Iris pigment epithelial cell (primary cell): ENCODE measurements around the gene RNF166.
"Not testable (repeated sequence)": the region's sequence is repeated elsewhere in the genome, so short reads cannot be mapped to it uniquely, and the experiment has no call there.

ENCODE experiments used
- DNase-seq: peaks from one replicate; pipeline ENCODE4 v3.0.0-alpha.2; 2011; ENCODE audit warnings: low read depth

RNF166 gene

DNA sequence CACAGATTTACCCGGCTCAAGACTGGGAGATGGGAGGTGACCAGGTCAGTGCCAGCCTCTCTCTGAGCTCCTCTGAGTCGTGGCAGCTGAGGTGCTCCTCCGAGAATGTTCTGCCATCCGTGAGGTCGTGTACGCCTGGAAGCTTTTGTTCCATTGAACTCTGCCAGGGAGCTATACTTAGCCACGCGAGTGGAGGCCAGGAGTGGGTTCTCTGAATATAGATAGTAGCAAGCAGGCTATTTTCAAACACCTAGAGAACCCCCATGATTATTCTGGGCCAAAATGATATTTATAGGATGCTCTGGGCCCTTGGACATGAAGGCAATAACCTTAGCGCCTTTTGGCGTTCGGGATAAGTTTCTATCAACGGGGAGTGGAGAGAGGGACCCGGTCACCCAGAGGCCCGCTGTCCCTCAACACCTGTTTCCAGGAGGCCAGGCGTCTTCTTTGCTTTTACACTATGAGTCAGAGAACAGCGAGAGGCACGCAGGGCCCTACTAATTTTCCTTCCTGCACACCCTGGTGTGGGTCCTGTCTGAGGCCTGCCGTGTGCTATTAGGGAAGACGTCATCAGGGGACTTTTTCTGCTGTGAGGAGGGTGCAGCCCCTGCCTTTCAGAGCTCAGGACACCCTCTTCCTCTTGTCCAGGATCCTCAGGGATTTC, 32.4 kb downstream of the RNF166 start:
- no peak for DNase-seq

DNA sequence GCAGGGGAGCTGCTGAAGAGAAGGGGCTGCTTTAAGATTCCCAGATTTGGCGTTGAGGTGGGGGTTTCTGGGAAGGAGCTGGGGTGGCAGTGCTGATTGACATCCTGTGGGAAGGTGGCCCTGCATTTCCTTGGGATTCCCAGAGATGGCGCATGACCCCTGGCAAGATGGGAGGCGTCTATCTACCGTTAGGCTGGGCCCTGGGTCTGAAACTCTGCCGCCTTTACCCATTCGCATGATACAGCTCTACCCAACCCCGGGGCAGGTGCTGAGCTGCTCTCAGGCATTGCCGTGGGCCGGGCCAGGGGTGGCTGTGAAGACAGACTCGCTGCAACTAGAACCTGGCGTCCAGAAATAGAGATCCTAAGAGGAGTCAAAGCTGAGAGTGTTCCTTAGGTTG, 33.4 kb downstream of the RNF166 start:
- DNase-seq = no peak

DNA sequence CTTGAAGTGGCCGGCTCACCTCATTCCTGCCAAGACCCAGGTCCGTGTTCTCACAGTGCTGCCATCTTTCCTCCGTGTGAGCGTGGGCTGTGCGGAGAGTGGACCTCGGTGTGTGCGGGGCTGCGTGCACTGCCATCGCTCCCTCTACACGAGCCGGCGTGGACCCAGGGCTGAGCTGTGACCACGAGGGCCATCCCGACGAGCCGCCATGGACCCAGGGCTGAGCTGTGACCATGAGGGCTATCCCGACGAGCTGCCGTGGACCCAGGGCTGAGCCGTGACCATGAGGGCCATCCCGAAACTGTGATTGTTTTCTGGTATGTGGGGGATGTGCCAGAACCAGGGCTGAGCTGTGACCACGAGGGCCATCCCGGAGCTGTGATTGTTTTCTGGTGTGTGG, 34.4 kb downstream of the RNF166 start:
- no peak for DNase-seq

DNA sequence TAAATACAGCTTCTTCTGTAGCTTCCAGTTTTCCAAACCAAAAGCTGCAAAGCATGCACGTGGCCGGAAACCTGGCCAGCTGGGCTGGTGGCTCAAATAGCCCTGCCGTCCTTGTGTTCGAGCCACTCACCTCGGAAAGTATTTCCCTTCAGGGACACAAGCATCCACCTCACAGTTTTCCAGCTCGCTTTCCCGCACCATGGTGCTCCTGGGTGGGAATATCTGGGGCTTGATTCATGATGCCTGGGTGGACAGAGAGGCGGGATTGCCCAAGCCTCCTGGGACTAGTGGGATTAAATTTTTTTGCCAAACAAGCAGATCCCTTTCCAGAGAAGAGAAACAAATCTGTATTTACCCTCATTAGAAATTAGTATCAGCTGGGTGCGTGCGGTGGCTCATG, 36.2 kb downstream of the RNF166 start:
- no peak for DNase-seq

DNA sequence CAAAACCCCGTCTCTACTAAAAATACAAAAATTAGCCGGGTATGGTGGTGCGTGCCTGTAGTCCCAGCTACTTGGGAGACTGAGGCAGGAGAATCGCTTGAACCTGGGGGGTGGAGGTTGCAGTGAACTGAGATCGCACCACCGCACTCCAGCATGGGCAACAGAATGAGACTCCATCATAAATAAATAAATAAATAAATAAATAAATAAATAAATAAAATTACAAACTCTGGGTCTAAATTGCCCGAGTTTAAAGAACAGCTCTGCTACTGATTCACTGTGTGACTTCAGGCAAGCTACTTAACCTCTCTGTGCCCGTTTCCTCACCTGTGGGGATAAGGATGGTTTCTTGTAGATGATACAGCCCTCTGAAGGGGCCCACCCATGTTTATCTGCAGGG, 36.7 kb downstream of the RNF166 start:
- DNase-seq = not testable (repeated sequence)

DNA sequence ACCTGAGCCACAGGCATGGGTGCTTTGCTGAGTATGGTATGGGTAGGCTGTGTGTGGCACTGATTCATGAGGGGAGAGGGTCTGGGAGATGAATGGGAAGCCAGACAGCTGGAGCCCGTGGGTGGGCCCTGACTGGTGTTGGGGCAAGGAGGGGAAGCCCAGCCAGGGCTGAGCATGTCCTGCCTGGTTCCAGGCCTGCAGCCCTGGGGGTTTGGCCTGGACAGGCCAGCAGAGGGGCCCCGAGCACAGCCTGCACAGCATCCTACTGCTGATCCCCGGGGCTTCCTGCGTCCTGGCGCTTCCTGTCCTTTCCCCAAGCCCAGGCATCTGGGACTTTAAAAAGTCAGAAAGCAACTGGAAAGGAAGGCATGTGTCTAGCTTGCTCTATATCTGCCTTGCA, 38.7 kb downstream of the RNF166 start:
- DNase-seq = peak; percentile 34

DNA sequence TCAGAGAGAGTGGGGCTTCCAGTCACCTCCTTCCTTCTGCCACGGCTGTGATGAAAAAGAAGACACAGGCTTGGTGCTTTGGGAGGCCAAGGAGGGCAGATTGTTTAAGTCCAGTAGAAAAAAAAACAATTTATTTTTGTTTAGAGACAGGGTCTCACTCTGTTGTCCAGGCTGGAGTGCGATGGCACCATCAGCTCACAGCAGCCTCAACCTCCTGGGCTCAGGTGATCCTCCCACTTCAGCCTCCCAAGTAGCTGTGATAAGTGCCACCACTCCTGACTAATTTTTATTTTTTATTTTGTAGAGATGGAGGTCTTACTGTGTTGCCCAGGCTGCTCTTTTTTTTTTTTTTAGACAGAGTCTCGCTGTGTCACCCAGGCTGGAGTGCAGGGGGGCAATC, 40.6 kb downstream of the RNF166 start:
- DNase-seq = no peak

DNA sequence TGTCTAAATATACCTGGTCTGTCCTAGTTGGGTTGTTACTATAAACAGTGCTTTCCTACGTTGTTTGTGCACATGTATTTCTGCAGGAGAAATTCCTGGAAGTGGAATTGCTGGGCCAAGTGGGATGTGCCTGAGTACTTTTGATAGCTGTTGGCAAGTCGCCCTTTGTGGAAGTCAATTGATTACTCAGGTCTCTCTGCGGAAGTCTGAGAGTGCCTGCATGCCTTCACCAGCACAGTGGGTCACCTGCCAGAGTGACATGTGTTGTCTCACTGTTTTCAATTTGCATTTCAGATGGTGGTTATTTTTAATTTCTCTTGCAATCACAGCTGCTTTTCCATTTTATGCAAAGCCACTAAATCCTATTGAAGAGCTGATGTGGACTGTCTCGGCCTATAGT, 41.1 kb downstream of the RNF166 start:
- no peak for DNase-seq

DNA sequence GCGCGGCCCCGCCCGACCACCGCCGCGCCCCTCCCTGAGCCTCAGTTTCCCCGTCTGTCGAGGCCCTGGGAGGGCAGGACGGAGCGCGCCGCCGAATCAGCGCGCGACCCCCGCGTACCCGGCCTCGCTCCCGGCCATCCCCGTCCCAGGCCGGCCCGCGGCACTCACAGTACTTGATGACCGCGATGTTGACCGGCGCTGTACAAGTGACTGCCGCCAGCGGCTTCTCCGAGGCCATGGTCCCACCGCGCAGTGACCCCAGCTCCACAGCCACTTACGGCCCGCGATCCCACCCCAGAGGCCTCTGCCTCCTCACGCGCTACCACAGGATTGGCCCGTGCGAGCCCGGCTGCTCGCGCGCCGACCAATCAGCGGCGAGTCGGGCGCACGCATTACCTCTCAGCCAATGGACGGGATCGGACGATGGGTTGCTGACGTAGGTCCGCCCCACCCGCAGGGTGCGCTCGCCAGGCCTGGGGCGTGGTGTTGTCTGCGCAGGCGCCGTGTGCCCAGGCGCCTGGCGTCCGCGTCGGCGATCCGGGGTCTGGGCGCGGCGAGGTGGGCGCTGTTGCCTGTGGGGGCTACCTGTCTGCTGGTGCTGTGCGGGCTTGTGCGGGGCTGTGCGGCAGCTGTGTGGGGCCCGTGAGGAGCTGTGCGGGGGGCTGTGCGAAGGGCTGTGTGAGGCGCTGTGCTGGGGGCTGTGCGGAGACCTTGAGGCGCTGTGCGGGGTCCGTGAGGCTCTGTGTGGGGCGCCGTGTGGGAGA, 43.2 kb downstream of the RNF166 start, which contains the start of gene MVD:
Gene MVD, minus strand, starts transcription at position 249 of the 764 bp plus-strand sequence. Its CDS starts 11 bp downstream, at position 238.
- DNase-seq = peak; percentile 98

DNA sequence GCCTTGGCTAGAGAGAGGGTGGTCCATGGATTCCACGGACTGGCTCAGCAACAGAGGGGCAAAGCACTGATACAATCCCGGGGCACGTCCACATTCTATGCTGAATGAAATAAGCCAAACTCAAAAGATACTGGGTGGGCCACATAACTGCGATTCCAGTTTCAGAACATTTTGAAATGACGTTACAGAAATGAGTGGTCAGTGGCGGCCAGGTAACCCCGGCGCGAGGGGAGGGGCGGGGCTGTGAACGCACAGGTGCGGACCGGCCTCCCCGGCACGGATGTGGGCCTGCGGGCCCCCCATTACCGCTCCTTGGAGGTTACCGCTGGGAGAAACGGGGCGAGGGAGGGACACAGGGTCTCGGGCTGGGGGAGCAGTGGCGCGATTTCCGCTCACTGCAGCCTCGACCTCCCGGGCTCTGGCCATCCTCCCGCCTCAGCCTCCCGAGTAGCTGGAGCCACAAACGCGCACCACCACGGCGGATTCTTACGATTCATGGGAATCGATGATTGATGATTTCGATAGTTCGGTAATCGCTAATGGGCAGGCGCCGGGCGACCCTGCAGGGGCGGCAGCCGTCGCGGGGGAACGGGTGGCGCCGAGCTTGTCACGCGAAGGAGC, 43.9 kb downstream of the RNF166 start:
- DNase-seq = no peak

DNA sequence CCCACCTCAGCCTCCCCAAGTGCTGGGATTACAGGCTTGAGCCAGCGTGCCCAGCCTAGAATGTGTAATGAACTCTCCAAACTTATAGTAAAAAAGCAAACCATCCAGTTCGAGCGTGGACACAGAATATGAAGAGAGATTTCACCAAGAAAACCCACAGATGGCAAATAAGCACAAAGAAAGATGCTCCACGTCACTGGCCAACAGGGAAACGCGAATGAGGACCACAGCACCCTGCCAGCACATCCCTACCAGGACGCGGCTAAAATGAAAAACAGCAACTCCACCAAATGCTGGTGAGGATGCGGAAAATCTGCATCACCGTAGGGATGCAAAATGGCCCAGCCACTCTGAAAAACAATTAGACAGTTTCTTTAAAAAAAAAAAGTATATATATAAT, 44.7 kb downstream of the RNF166 start:
- DNase-seq = no peak

DNA sequence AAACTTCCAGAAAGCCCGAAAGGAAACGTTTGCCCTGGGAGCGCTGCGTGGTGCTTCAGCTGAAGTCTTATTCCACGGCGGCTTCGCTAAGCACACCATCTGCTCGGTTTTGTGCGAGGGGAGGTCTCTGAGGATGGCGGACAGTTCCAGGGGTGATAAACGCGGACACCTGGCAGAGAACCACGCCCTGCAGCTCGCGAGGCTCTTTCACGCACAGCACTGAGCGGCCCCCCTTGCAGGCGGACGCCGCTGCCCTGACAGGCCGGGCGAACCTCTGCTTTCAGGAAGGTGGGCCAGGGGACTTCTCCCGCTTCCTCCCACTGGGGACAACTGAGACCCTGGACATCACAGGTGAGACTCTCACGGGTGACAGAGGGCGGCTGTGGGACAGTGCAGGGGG, 47.0 kb downstream of the RNF166 start:
- DNase-seq = no peak

DNA sequence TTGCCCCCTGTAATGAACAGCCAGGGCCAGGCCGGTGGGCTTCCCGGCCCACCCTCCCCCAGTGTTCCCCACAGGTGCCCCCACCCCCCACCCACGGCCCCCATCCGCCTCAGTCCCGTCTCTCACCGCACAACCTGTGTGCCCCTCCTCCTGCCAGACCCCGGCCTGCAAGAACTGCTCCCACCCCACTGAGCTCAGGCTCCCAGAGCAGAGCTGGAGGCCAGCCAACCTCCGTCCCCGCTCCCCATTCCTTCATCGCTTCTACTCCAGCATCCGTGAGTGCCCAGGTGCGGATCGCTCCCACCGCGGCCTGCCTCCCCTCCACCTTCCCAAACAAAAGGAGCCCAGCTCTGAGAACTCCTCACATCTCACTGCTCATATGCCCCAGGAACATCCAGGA, 47.5 kb downstream of the RNF166 start:
- DNase-seq = no peak

DNA sequence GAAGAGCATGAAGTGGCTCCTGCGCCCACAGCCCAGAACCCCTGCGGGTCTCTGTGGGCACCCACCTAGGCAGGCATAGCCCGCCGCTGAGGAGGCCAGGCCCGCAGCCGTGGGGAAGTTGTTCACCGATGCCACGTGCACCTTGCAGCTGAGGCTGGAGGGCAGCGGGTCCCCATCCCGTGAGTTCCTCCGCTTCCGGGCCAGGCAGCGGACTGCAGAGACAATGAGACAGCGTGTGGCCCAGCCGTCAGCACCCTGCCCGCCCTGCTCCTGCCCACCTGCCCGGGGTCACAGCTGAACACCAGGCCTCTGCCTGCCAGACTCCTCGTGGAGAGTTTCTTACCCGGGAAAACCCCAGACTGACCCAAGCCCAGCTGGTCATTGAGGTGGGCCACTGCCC, 48.8 kb downstream of the RNF166 start:
- DNase-seq = no peak

DNA sequence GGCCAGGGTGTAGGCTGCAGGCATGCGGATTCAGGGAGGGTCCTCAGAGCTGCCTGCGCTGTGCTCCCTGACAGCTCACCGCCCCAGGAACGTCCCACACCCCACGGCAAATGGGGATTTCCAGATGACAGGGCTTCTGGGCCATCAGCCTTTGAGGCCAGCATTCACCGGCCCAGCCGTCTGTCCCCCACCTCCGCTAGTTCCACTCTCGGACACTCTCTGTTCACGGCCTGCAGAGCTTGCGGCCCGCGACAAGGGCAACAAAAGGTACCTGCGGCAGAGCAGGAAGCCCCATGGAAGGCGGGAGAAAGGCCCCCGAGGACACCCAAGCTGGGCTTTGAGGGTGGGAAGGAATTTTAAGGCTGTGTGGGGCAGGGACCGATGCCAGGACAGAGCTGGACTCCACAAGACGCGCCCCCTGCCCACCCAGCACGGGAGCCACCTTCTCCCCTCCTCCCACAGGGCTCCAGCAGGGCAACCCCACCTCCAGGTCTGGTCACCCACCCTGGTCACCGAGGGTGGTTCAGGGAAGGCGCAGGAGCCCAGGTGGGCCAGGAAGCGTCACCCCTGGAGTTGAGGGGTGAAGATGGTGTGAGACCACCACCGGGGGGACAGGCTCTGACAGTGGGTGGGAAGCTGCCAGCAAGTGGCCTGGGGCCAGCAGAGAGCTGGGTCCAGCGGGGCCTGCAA, 49.8 kb downstream of the RNF166 start:
- DNase-seq = no peak

DNA sequence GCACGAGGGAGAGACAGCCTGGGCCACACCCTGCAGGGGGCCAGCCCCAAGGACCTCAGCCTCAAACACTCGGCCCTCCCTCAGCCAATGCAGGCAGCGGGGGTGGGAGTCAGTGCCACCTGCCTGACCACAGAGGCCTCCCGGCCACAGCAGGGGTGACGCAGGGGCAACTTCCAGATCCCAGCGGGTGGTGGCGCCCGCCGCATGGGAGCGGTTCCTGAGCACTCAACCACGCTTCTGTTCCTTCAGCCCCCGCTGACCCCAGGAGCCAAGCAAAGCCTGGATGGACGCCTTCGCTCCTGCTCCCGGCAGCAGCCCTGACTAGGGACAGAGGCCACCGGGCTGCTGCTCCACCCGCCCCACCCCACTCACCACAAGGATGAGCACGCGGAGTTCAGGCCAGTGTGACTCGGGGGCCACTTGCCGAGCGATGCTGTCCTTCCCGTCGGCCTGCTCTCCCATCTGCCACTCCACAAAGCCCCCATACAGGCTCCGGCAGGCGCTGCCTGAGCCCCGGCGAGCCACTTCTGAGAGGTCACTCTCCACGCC, 50.4 kb downstream of the RNF166 start:
- DNase-seq = no peak

DNA sequence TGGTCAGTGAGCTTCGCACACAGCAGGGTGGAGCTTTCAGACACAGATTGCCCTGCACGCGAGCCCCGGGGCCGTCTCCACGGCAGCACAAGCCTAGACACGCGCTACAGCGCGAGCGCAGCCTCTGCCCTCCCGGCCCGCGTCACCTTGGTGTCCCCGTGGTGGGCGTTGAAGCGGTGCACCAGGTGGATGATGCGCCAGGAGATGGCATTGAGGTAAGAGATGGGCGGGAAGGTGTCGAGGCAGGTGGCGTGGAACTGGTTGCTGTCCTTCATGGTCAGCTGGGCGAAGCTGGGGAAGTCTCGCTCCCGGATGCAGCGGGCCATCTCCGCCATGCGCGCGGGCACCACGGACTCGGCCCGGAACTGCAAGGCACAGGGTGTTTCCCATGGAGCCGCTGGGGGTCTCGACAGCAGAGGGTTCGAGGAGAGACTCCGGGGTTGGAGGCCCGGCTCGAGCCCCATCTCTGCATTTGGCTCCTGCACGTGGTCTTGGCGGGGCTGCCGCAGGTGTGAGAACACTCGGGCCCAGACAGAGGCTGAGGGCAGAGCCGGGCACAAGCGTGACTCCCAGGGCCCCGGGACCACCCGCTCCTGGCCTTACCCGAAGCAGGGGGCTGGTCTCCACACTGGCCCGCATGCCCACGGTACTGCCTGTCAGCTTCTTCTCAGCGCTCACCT, 51.0 kb downstream of the RNF166 start:
- DNase-seq = no peak

DNA sequence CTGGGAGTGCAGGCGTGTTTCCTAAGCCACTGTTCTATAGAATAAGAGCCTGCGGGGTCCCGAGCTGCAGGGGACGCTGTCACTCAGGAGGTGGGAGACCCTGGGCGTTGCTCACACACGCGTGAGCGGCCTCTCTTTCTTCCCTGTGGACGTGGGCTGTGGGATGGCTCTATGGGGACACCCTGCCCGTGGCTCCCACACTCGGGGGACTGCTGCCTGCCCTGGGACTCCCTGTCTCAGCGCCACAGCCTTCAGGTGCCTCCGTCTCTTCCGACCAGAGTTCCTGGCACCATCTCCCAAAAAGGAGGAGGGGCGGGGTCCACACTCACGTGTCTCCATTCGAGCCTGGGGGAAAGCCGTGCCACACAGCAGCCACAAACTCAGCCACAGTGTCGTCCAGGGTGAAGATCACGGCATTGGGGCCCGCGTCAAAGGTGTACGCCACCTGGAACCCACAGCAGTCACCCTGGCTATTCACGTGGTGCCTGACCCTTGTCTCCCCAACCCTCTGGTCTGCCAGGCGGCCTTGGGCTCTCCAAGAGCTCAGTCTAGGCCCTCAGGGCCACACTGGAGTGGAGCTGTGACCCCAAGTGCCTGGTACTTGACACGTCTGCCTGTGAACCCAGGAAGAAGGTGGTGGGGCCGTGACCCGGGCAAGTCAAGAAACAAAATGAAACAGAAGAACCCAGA, 51.7 kb downstream of the RNF166 start:
- no peak for DNase-seq

DNA sequence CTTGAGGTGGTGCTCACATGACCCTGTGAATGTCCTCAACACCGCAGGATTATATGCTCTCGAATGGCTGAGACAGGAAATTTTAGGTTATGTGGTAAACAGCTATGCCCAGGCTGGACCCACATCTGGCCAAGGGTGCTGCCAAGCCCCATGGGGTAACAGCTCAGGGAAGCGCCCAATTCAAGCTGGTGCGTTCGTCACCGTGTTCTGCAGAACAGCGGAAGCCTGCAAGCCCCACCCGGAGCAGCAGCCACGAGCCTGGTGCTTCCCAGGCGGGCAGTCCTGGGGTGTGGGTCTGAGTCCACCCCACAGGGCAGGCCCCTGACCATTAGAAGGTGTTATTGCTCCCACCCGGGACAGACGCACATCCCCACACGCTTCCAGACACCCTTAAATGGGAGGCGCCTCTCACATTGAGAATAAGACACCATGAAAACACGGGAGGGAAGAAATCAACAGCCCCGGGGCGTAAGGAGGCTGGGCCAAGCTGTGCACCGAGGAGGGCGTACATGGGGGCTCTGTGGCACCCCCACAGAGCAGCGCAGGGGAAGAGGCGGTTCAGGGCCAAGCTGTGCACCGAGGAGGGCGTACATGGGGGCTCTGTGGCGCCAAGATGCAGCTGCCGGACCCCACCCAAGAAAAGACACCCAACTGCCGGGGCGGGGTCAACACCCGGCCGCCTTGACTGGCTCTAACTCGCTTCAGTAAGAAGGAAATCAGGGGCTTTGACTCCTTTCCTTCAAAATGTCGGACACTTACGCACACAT, 52.4 kb downstream of the RNF166 start:
- DNase-seq = no peak

DNA sequence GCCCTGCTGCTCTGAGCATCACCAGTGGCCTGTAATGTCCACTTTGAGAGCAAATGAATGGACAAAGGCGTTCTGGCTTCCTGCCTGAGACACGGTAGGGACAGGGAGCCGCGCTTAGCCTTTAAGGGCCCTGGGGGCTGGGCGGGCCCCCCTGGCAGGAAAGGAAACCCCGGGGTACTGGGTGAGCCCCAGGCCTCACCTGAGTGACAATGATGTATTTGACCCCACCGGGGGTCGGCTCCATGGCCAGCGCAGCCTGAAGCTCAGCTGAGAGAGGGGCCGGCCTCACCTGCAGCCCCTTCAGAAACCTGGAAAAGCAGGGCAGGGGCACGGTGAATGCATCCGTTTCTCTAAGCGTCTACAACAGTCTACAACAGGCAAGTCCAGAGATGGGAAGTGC, 53.1 kb downstream of the RNF166 start:
- no peak for DNase-seq

DNA sequence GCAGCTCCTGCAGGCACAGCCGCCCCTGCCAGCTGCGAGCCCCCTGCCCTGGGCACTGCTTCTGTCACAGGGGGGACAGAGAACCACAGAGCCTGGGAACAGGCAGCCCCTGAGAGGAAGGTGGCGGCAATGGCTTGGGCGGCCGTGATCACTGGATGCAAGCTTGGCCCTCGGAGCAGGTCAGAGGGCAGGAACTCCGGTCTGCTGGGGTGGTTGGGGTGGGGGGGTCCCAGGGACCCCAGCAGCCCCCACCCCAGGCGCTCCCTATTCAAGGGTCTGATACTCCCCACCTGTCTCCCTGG, 53.5 kb downstream of the RNF166 start:
- DNase-seq = no peak
